ENCODE measurements around the gene SYT12.

DNA sequence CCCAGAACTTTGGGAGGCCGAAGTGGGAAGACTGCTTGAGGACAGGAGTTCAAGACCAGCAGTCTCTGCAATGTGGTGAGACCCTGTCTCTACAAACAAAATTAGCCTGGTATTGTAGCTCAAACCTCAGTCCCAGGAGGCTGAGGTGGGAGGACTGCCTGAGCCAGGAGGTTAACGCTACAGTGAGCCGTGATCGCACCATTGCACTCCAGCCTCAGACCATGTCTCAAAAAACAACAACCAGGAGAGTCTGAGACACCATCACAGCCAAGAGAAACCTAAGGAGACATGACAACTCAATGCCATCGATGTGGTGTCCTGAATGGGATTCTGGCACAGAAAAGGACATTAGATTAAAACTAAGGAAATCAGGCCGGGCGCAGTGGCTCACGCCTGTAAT lies 67.8 kb downstream of the SYT12 start:
- TF ChIP-seq CTCF (IDR thresholded peaks at IDR 0.05; ENCODE audit: low read depth, low read length, missing input control) = no peak
- no peak for TF ChIP-seq YY1 (IDR thresholded peaks at IDR 0.05)
